ENCODE measurements around the gene DACH1.

Gene DACH1

DNA sequence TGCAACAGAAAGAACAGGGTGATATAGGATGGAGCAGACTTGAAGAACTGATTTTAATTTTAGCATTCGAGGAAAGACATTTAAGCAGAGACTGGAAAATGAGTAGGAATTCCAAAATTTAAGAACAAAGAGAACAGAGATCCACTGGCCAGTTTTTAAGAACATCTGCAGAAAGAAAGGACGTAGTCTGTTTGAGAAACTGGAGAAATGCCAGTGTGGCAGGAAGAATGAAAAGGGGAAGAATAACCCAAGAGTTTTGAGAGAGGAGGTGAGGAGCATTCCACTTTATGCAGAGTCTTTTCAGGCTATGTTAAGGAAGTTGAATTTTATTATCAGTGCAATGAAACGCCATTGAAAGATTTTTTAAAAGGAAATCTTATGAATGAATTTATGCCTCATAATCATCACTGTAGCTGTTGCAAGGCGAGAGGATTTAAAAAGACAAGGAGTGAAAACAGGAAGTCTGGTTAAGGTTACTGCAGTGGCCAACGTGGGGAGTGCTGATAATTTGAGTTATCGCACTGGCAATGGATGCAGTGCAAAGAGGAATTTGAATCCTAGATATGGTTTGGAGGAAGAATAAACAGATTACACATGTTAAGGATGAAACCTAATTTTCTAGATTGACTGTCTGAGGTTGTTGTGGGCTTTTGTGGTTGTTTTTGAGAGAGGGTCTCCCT lies 253.8 kb downstream of the DACH1 start:
- ChIA-PET POLR2A (no interaction called here), CTCF (no interaction called here)
- TF ChIP-seq KLF10 (tag by site-specific recombination; IDR thresholded peaks at IDR 0.05) (no peak), ZFP37 (tag by site-specific recombination; IDR thresholded peaks at IDR 0.05) (no peak), REPIN1 (tag by site-specific recombination; IDR thresholded peaks at IDR 0.05; ENCODE audit: low read depth) (no peak), ZNF341 (tag by site-specific recombination; IDR thresholded peaks at IDR 0.05; ENCODE audit: low read depth) (no peak), ZNF48 (tag by site-specific recombination; IDR thresholded peaks at IDR 0.05) (no peak), SP7 (tag by site-specific recombination; IDR thresholded peaks at IDR 0.05) (no peak), ZBTB1 (tag by site-specific recombination; IDR thresholded peaks at IDR 0.05) (no peak), ZNF473 (tag by site-specific recombination; IDR thresholded peaks at IDR 0.05) (no peak)
- TF ChIP-seq, protein P1, sequence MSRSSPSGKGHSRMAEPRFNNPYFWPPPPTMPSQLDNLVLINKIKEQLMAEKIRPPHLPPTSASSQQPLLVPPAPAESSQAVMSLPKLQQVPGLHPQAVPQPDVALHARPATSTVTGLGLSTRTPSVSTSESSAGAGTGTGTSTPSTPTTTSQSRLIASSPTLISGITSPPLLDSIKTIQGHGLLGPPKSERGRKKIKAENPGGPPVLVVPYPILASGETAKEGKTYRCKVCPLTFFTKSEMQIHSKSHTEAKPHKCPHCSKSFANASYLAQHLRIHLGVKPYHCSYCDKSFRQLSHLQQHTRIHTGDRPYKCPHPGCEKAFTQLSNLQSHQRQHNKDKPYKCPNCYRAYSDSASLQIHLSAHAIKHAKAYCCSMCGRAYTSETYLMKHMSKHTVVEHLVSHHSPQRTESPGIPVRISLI (tag by site-specific recombination; IDR thresholded peaks at IDR 0.05), result no peak
- TF ChIP-seq, protein P2, sequence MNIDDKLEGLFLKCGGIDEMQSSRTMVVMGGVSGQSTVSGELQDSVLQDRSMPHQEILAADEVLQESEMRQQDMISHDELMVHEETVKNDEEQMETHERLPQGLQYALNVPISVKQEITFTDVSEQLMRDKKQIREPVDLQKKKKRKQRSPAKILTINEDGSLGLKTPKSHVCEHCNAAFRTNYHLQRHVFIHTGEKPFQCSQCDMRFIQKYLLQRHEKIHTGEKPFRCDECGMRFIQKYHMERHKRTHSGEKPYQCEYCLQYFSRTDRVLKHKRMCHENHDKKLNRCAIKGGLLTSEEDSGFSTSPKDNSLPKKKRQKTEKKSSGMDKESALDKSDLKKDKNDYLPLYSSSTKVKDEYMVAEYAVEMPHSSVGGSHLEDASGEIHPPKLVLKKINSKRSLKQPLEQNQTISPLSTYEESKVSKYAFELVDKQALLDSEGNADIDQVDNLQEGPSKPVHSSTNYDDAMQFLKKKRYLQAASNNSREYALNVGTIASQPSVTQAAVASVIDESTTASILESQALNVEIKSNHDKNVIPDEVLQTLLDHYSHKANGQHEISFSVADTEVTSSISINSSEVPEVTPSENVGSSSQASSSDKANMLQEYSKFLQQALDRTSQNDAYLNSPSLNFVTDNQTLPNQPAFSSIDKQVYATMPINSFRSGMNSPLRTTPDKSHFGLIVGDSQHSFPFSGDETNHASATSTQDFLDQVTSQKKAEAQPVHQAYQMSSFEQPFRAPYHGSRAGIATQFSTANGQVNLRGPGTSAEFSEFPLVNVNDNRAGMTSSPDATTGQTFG (tag by site-specific recombination; IDR thresholded peaks at IDR 0.05; ENCODE audit: borderline replicate concordance), result no peak

DNA sequence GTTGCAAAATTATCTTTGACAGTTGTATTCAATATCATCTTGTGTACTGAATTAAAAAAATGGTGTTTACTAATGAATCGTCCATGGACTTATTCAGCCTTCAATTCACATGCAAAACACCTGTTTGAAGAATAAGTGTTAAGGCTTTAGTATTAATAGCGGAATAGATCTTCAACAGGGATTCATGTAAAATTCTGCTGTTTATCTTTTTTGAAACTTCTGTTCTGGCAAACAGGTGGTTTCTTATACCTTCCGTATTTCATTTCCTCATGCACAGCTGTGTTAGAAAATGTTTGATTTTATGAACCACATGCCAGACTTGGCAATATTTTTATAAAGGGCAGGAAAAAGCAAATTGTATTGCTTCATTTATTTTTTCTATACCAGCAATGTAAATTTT lies 255.7 kb downstream of the DACH1 start:
- Histone ChIP-seq H3K27ac (ENCODE audit: extremely low read depth, low read depth, low read length) (no peak overlapping the region), H3K4me3 (ENCODE audit: low read depth, low read length) (no peak overlapping the region), H3K4me1 (ENCODE audit: control insufficient read depth, insufficient read depth, low read length) (no peaks in the 10 kb centered on the region), H3K36me3 (ENCODE audit: control insufficient read depth in 2 of 2, insufficient read depth in 1 of 2, low read length in 2 of 2) (no peaks in the 10 kb centered on the region), H3K9me3 (ENCODE audit: control insufficient read depth, insufficient read depth, low read depth, low read length) (no peaks in the 10 kb centered on the region)
- ChIA-PET CTCF (interaction anchor here (0.6 to 0.9 kb wide), 3 partner anchors 268 to 295 kb away, joined by 3 to 5 read pairs (median 3); no protein-coding TSS in a partner anchor), POLR2A (no interaction called here)
- TF ChIP-seq PRDM6 (tag by site-specific recombination; IDR thresholded peaks at IDR 0.05), result no peak
- TF ChIP-seq ZNF704 (tag by site-specific recombination; IDR thresholded peaks at IDR 0.05), result no peak
- no peak for TF ChIP-seq ZNF549 (tag by site-specific recombination; IDR thresholded peaks at IDR 0.05)
- no peak for TF ChIP-seq ZNF132 (tag by site-specific recombination; IDR thresholded peaks at IDR 0.05; ENCODE audit: borderline replicate concordance)
- TF ChIP-seq, protein P3, sequence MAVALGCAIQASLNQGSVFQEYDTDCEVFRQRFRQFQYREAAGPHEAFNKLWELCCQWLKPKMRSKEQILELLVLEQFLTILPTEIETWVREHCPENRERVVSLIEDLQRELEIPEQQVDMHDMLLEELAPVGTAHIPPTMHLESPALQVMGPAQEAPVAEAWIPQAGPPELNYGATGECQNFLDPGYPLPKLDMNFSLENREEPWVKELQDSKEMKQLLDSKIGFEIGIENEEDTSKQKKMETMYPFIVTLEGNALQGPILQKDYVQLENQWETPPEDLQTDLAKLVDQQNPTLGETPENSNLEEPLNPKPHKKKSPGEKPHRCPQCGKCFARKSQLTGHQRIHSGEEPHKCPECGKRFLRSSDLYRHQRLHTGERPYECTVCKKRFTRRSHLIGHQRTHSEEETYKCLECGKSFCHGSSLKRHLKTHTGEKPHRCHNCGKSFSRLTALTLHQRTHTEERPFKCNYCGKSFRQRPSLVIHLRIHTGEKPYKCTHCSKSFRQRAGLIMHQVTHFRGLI (tag by site-specific recombination; IDR thresholded peaks at IDR 0.05), result no peak
- no peak for TF ChIP-seq ZXDB (tag by site-specific recombination; IDR thresholded peaks at IDR 0.05)
- TF ChIP-seq, protein P2 (tag by site-specific recombination; IDR thresholded peaks at IDR 0.05; ENCODE audit: borderline replicate concordance), result no peak
- TF ChIP-seq PRDM4 (tag by site-specific recombination; IDR thresholded peaks at IDR 0.05), result peak; percentile 36; the same call in 1 of the 2 replicates

More for the DNA sequence above, 253.8 kb downstream of the DACH1 start:
- Histone ChIP-seq H3K27ac (ENCODE audit: extremely low read depth, low read depth, low read length) (no peak overlapping the region), H3K4me1 (ENCODE audit: control insufficient read depth, insufficient read depth, low read length) (no peaks in the 10 kb centered on the region), H3K9me3 (ENCODE audit: control insufficient read depth, insufficient read depth, low read depth, low read length) (no peaks in the 10 kb centered on the region), H3K36me3 (ENCODE audit: control insufficient read depth in 2 of 2, insufficient read depth in 1 of 2, low read length in 2 of 2) (no peaks in the 10 kb centered on the region), H3K4me3 (ENCODE audit: low read depth, low read length) (no peak overlapping the region)
